SIG-M5 treated with dmso at 0.1 percent for 504 hours (cell line): ENCODE data around the gene ARF1.

Source experiments
- DNase-seq: peaks from one replicate; lab custom pipeline; 2025; ENCODE audit not compliant: unreplicated experiment; lab: John Stamatoyannopoulos, UW

Gene ARF1

GRCh38 chr1:228082214-228082917 lies at the start of gene ARF1:
ARF1 (plus strand) TSS chr1:228082708; CDS start chr1:228097115, 14,407 bp downstream.
- DNase-seq, result peak; percentile 91

GRCh38 chr1:228033376-228033775 lies 49.1 kb upstream of the ARF1 start:
- no peak for DNase-seq

DNA sequence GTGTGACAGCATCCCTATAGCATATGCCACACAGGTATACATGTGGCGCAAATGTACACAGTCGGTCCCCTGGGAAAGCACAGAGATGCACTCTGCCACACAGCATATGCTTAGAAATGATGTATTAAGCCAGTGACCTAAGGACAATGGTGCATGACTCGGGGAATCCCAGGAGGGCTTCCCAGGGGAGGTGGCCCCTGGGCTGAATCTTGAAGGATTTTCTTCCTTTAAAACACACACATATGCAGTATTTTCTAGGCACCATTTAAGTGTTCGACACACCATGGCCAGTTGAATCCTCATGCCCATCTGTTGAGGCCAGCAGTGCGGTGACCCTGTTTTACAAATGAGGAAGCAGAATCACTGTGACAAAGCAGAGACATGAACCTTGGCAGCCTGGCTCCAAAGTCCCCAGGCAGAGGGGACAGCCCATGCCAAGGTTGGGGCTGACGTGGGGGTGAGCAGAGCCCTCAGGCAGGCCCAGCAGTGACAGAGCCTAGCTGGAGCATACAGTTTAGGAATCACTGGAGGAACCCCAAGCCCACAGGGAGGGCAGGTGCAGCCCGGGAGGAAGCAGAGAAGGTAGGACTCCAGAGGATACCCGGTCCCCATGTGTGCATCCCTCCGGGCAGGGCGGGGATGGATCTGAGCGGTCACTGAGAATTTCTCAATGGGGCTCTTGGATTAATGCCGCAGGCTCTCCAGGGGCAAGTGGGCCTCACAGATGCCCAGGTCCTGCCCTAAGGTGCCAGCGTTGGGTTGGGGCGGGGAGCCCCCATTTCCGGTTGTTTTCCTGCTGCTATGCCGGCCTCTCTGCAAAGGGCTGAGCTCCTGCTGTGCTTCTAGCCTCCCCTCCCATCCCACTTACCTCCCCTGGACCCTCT lies 47.3 kb upstream of the ARF1 start:
- DNase-seq, result no peak

- peak; percentile 31 for DNase-seq
Measured at GRCh38 chr1:228035844-228036243, 46.7 kb upstream of the ARF1 start.

DNA sequence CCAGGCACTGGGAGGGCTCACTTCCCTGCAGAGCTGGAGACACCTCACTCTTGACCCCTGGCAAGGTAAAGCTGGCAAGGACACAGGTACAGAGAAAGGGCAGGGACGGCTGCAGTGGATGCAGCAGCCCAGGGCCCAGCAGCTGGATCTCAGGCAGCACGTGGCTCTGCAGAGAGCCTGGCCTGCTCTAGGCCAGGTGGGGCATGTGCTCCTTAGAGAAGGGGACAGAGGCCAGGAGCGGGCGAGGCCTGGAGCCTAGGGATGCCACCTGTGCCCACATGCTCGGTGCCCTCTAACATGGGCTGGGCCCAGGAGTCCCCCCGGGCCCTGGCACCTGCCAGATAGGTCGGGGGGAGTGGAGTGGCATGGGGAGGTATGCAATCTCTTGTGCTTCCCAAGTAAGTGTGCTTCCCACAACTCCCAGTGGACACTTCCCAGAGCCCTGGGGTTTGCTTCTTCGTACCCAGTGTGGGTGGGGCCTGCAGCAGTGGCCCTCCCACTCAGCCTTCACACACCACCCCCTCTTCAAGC lies 45.7 kb upstream of the ARF1 start:
- DNase-seq, result no peak

GRCh38 chr1:228037401-228038386 lies 44.8 kb upstream of the ARF1 start:
- no peak for DNase-seq

- no peak for DNase-seq
Measured at GRCh38 chr1:228038387-228039005, 44.0 kb upstream of the ARF1 start.

DNA sequence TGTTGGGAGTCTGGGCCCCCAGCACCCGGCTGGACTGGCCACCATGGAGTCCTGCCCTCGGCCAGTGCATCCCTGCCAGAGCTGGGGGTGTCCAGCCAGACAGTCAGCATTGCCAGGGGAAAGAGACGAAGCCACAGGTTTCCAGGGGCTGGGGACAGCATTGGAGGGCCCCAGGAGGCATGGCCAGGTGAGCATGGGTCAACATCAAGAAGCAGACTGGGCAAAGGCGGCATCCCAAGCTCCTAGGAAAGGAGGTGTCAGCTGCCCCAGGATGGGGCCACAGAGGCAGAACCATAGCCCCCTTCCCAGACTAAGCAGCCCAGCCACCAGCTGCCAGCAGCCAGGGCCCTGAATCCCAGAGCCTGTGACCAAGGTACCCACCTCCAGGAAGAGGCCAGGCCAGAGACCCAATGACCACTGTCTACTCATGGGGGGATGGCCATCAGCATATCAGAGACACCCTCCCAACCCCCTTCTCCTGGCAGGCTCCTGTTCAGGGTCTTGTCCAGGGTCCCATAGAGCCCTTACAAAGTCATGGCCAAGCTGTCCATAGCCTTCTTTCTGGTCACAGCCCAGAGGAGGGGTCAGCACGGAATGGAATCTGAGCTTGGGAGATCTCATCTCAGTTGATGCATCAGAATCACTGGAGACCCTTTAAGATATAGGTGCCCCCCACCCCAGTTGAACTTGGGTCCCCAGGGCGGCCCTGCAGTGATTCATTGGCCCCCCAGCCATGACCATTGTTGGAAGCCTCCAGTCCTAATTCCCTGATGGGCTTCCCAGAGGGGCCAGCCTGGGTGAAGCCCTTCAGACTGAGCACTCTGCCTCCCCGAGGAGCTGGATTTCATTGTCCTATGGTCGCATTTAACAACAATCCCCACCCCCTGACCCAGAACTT lies 43.3 kb upstream of the ARF1 start:
- DNase-seq, result no peak

- no peak for DNase-seq
Measured at GRCh38 chr1:228039986-228040385, 42.5 kb upstream of the ARF1 start.

- DNase-seq, result no peak
Measured at GRCh38 chr1:228041316-228041715, 41.2 kb upstream of the ARF1 start.

DNA sequence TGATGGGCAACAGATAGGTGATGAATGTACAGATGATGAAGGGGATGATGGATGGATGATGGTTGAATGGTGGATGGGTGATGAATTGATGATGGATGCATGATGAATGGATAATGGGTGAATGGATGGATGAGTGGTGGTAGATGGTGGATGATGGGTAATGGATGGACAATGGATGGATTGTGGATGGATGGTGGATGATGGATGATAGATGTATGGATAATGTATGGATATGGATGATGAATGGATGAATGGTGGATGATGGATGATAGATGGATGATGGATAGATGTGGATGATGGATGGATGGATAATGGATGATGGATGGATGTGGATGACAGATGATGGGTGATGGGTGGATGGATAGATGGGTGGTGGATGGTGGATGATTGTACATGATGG lies 40.0 kb upstream of the ARF1 start:
- no peak for DNase-seq

- no peak for DNase-seq
Measured at GRCh38 chr1:228043281-228043848, 39.1 kb upstream of the ARF1 start.

- no peak for DNase-seq
Measured at GRCh38 chr1:228044961-228045360, 37.5 kb upstream of the ARF1 start.

GRCh38 chr1:228045405-228045804 lies 37.1 kb upstream of the ARF1 start:
- no peak for DNase-seq

- no peak for DNase-seq
Measured at GRCh38 chr1:228045871-228046270, 36.6 kb upstream of the ARF1 start.

GRCh38 chr1:228046421-228047182 lies 35.9 kb upstream of the ARF1 start:
- DNase-seq, result no peak

- DNase-seq, result no peak
Measured at GRCh38 chr1:228047183-228047466, 35.4 kb upstream of the ARF1 start.

GRCh38 chr1:228048120-228048519 lies 34.4 kb upstream of the ARF1 start:
- no peak for DNase-seq
